ES-I3 (cell line): ENCODE measurements around the gene HABP2.

Source experiments
- H3K36me3 ChIP-seq: 2 replicates; pipeline ENCODE4 v1.6.1; 2013; ENCODE audit warnings: mild to moderate bottlenecking, low read length, control low read depth, moderate library complexity; ENCODE audit not compliant: insufficient read depth
- H3K4me1 ChIP-seq: 2 replicates; pipeline ENCODE4 v1.6.1; 2013; ENCODE audit warnings: mild to moderate bottlenecking, control low read depth, low read length; ENCODE audit not compliant: insufficient read depth
- H3K9ac ChIP-seq: 2 replicates; pipeline ENCODE4 v1.6.1; 2013; ENCODE audit warnings: low read depth, mild to moderate bottlenecking, low read length, moderate library complexity
- H3K9me3 ChIP-seq: 2 replicates; pipeline ENCODE4 v1.6.1; 2013; ENCODE audit warnings: mild to moderate bottlenecking, low read length, moderate library complexity; ENCODE audit not compliant: control insufficient read depth, insufficient read depth

HABP2 gene

DNA sequence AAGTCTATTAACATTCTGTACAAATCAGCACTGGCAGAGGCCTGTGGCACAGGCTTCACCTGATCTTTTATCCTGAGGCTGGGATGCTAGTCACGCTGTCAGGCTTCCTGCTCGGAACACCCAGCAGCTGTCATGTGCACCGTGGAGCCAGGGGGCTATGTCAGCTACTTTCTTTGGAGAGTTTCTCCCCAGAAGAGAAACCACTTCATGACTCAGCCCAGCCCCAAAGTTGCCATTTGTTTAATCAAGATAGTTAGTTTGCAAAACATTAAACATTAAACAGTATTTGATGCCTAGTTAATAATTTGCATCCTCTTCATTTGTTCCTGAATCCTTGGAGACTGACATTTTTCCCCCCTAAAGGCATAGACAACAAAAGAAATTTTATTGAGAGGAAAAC lies at the start of gene HABP2:
TSS of gene HABP2 (plus strand) at position 353 of the 400 bp plus-strand sequence. CDS start 69 bp downstream, outside the sequence.
- no peaks in the 10 kb centered on the region for H3K9me3 ChIP-seq
- 0 out of 2 replicates have a peak, but pooled peaks cover 3% of the 10 kb centered on the region for H3K4me1 ChIP-seq
- no peak within 1 kb of the TSS for H3K9ac ChIP-seq
- no peaks in the 10 kb centered on the region for H3K36me3 ChIP-seq

DNA sequence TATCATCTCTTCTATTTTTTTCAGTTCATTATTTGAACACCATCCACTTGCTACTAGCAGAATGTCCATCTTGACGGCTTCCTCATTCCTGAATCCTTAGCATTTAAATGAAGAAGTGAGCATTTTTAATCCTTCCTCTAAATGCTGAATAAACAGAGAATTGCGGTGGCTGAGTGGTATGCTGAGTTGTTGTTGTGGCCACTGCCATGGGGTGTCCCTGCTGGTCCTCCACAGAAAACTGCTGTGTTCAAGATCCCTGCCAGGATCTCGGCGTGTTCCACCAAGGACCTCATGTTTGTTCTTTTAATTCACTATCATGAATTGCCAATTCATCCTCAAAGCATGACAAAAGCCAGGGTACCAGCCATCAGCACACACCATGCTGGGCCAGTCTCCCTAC lies 48.9 kb upstream of the HABP2 start:
- no peaks in the 10 kb centered on the region for H3K36me3 ChIP-seq
- H3K9me3 ChIP-seq, result no peaks in the 10 kb centered on the region
- H3K4me1 ChIP-seq, result no peaks in the 10 kb centered on the region
- H3K9ac ChIP-seq, result no peak overlapping the region

DNA sequence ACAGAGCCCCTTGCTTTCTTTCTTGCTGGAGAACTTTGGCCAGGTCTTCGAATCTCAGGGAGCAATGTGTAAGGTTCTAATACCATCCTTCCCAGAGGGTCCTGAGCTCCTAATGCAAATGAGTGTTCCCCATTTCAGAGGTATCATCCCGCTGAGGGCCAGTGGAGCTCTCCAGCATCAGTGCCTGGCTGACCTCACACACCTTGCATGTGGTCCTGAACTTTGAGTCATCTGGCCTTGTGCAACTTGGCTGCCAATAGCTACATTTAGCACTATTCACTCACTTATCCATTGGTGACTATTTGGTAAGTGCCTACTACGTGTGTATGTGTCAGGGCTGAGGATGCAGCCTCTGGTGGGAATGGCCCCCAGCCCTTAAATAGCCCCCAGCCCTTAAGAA lies 48.4 kb upstream of the HABP2 start:
- H3K36me3 ChIP-seq, result no peaks in the 10 kb centered on the region
- H3K4me1 ChIP-seq, result no peaks in the 10 kb centered on the region
- H3K9me3 ChIP-seq, result no peaks in the 10 kb centered on the region
- H3K9ac ChIP-seq, result no peak overlapping the region

- H3K36me3 ChIP-seq, result no peaks in the 10 kb centered on the region
Observed at GRCh38 chr10:113506476-113506875, 46.4 kb upstream of the HABP2 start.

GRCh38 chr10:113511419-113511818 lies 41.4 kb upstream of the HABP2 start:
- Histone ChIP-seq H3K4me1 (no peaks in the 10 kb centered on the region), H3K36me3 (no peaks in the 10 kb centered on the region), H3K9me3 (peaks cover 4% of the 10 kb centered on the region; the same call in 1 of the 2 replicates), H3K9ac (no peak overlapping the region)

More at GRCh38 chr10:113506476-113506875, 46.4 kb upstream of the HABP2 start:
- H3K9me3 ChIP-seq, result no peaks in the 10 kb centered on the region
- H3K9ac ChIP-seq, result no peak overlapping the region
- H3K4me1 ChIP-seq, result no peaks in the 10 kb centered on the region

DNA sequence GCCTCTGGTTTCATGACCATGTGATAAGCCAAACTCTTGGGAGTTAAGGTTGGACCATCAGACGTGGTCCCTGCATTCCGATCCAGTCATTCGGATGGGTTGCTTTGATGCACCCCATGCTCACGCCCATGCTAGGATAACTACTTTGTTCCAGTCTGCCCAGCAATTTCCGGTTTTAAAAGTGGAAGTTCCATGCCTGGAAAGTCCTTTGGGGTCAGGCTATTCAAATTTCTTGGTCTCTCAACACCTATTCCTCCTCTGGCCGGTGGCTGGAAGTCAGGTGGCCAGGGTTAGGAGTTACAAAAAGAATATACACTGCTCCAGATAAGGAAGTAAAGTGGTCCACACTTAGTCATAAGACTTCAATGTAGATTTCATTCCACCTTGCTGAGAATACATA lies 37.7 kb upstream of the HABP2 start:
- Histone ChIP-seq H3K36me3 (no peaks in the 10 kb centered on the region), H3K9me3 (peaks cover 4% of the 10 kb centered on the region; the same call in 1 of the 2 replicates), H3K4me1 (no peaks in the 10 kb centered on the region), H3K9ac (no peak overlapping the region)

DNA sequence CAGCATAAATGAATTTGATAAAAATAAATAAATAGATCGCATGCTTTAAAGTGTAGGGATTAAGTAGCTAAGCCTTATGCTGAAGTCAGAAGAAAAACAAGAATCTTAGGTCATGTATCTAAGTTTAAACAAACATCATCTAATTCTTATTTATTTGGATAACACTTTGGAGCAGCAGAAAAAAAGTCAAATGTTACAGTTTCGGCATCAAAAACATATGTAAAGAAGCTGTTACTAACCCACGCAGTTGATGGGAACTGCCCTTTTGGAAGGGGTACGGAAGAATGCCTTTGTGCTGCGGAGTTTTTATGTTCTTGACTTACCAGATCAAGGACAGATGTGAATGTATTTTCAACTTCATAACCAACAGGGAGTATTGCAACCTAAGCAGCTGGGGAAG lies 37.3 kb upstream of the HABP2 start:
- H3K9me3 ChIP-seq, result peaks cover 4% of the 10 kb centered on the region; the same call in 1 of the 2 replicates
- no peaks in the 10 kb centered on the region for H3K4me1 ChIP-seq
- no peak overlapping the region for H3K9ac ChIP-seq
- H3K36me3 ChIP-seq, result no peaks in the 10 kb centered on the region

- Histone ChIP-seq H3K36me3 (no peaks in the 10 kb centered on the region), H3K4me1 (no peaks in the 10 kb centered on the region), H3K9ac (no peak overlapping the region), H3K9me3 (peaks cover 4% of the 10 kb centered on the region; the same call in 1 of the 2 replicates)
Observed at GRCh38 chr10:113516061-113516460, 36.8 kb upstream of the HABP2 start.

GRCh38 chr10:113517165-113517900 lies 35.5 kb upstream of the HABP2 start:
- H3K9ac ChIP-seq, result no peak overlapping the region
- no peaks in the 10 kb centered on the region; the same call in 1 of the 2 replicates for H3K9me3 ChIP-seq
- no peaks in the 10 kb centered on the region for H3K4me1 ChIP-seq
- no peaks in the 10 kb centered on the region for H3K36me3 ChIP-seq

- H3K9me3 ChIP-seq, result no peaks in the 10 kb centered on the region
- no peak overlapping the region for H3K9ac ChIP-seq
- H3K36me3 ChIP-seq, result no peaks in the 10 kb centered on the region
- H3K4me1 ChIP-seq, result no peaks in the 10 kb centered on the region
Observed at GRCh38 chr10:113517901-113518260, 35.0 kb upstream of the HABP2 start.

GRCh38 chr10:113518415-113518814 lies 34.4 kb upstream of the HABP2 start:
- Histone ChIP-seq H3K9me3 (no peaks in the 10 kb centered on the region), H3K9ac (no peak overlapping the region), H3K36me3 (no peaks in the 10 kb centered on the region), H3K4me1 (no peaks in the 10 kb centered on the region)

DNA sequence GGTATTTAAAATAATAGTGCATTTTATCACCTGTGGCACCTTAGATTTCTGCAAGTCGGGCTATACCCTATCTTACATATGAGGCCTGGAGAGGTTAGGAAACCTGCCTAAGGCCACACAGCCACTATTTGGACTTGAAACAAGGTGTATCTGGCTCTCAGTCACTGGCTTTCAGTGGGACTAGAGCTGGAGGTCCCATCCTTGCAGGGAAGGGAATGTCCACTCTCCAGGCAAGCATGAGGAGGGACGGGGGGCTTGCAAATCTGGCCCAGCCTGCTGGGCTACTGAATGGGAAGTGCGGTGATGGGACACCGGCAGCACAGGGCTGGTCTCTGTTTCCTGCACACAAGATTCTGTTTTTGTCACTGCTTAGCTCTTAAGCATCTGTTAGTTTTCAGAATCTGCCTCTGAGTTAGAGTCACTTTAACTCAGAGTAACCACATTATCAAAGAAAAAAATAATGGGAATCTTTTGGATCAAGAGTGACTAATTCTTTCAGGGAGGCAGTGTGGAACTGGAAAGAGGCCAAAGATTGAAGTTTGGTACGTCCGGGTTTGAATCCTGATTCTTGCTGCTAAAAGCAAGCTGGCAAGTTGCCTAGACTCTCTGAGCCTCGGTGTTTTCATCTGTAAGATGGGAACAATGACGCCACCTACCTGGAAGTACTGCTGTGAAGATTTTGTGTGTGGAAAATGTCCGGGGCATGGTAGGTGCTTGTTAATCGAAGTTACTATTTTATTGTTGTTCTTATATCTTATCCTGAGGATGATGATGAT lies 33.8 kb upstream of the HABP2 start:
- no peaks in the 10 kb centered on the region for H3K9me3 ChIP-seq
- H3K9ac ChIP-seq, result no peak overlapping the region
- H3K36me3 ChIP-seq, result no peaks in the 10 kb centered on the region
- H3K4me1 ChIP-seq, result no peaks in the 10 kb centered on the region

DNA sequence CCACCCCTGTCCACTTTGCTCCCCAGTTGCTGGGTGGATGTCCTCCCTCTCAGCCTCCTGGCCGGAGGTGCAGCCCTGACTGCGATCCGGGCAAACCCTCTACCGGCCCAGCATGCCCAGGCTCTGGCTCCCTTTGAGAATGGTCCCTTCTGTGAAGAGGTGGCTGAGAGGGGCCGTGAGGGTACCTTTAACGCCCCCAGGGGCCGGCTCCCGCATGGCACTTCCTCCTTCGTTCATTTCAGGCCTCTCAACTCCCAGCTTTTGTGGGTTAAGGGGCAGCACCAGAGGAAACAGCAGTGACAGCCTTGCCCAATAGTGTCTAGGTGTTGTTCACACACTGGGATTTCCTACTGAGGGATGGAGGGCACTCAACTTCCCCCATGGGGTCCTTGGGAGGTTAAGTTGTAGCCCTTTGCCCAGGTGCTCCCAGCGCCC lies 33.2 kb upstream of the HABP2 start:
- H3K9me3 ChIP-seq, result no peaks in the 10 kb centered on the region
- H3K9ac ChIP-seq, result no peak overlapping the region
- H3K4me1 ChIP-seq, result no peaks in the 10 kb centered on the region
- H3K36me3 ChIP-seq, result no peaks in the 10 kb centered on the region

- Histone ChIP-seq H3K9me3 (no peaks in the 10 kb centered on the region), H3K9ac (no peak overlapping the region), H3K36me3 (no peaks in the 10 kb centered on the region), H3K4me1 (no peaks in the 10 kb centered on the region)
Observed at GRCh38 chr10:113520261-113520660, 32.6 kb upstream of the HABP2 start.
